H1 (cell line): ENCODE results near the gene SMDT1. TPM values are rescaled to one million over a fixed set of nuclear protein-coding genes. Genes with fewer than 3 reads are reported as not detected.

ENCODE experiments used
- BRCA1 ChIP-seq: IDR thresholded peaks from 2 replicates; pipeline ENCODE4 v1.6.1; 2012; ENCODE audit warnings: low read depth, low read length, improper control_type of control experiment
- CBX8 ChIP-seq: fragments of 300-800, 300-1000 bp; sonication (generic); IDR thresholded peaks from 2 replicates; pipeline ENCODE4 v1.7.1; 2016; ENCODE audit warnings: low read depth, low read length, borderline replicate concordance
- CREB1 ChIP-seq: IDR thresholded peaks from 2 replicates; pipeline ENCODE4 v1.6.1; 2012; ENCODE audit warnings: inconsistent platforms
- E2F6 ChIP-seq: IDR thresholded peaks from 2 replicates; pipeline ENCODE4 v1.6.1; 2012; ENCODE audit warnings: inconsistent platforms
- GTF2F1 ChIP-seq: IDR thresholded peaks from 2 replicates; pipeline ENCODE4 v1.6.1; 2012; ENCODE audit warnings: low read depth, low read length, improper control_type of control experiment, borderline replicate concordance
- HDAC2 ChIP-seq, 2 experiments: fragments of 300-600 bp in 1 of 2; sonication (generic) in 1 of 2; IDR thresholded peaks; 2 replicates each; pipeline ENCODE4 v1.6.1; 2011 to 2012; ENCODE audit warnings: low read depth in 2 of 2, low read length in 2 of 2, mild to moderate bottlenecking in 2 of 2, moderate library complexity in 2 of 2, borderline replicate concordance in 1 of 2, inconsistent platforms in 1 of 2
- HDAC6 ChIP-seq: IDR thresholded peaks from one replicate; pipeline ENCODE4 v1.7.1; 2012; ENCODE audit warnings: low read depth, mild to moderate bottlenecking, inconsistent platforms, low read length, moderate library complexity
- KDM1A ChIP-seq: fragments of 200-600, 300-600 bp; sonication (generic); IDR thresholded peaks from 2 replicates; pipeline ENCODE4 v1.7.1; 2016; ENCODE audit warnings: mild to moderate bottlenecking, low read length, borderline replicate concordance
- NANOG ChIP-seq: IDR thresholded peaks from 2 replicates; pipeline ENCODE4 v1.6.1; 2011; ENCODE audit warnings: low read length, low read depth, mild to moderate bottlenecking, inconsistent platforms; ENCODE audit not compliant: insufficient read depth, poor library complexity, severe bottlenecking
- NRF1 ChIP-seq: IDR thresholded peaks from 2 replicates; pipeline ENCODE4 v1.6.1; 2011; ENCODE audit warnings: mild to moderate bottlenecking, low read depth, low read length, improper control_type of control experiment
- PHF8 ChIP-seq: fragments of 200-600 bp; sonication (generic); conservative IDR thresholded peaks from 2 replicates; pipeline ENCODE4 v1.7.1; 2012; ENCODE audit warnings: low read depth, mild to moderate bottlenecking, inconsistent platforms, low read length, moderate library complexity
- POLR2A ChIP-seq, 2 experiments: IDR thresholded peaks; 1 replicate in 1 of 2; 2 replicates in 1 of 2; pipeline ENCODE4 v1.6.1; 2011; ENCODE audit warnings: low read depth in 2 of 2, low read length in 2 of 2, mild to moderate bottlenecking in 2 of 2; ENCODE audit errors: control extremely low read depth in 1 of 2
- POLR2AphosphoS5 ChIP-seq: IDR thresholded peaks from 2 replicates; pipeline ENCODE4 v1.6.1; 2011; ENCODE audit warnings: low read depth, low read length
- POU5F1 ChIP-seq: IDR thresholded peaks from 2 replicates; pipeline ENCODE4 v1.6.1; 2011; ENCODE audit warnings: low read depth, mild to moderate bottlenecking, low read length, moderate library complexity
- RAD21 ChIP-seq, 2 experiments: IDR thresholded peaks in 1 of 2; conservative IDR thresholded peaks in 1 of 2; 2 replicates each; pipeline ENCODE4 v1.6.1; 2011; ENCODE audit warnings: low read depth in 2 of 2, low read length in 2 of 2, improper control_type of control experiment in 1 of 2, inconsistent platforms in 1 of 2, mild to moderate bottlenecking in 1 of 2, moderate library complexity in 1 of 2
- RNF2 ChIP-seq: fragments of 200-900, 300-1000 bp; sonication (generic); IDR thresholded peaks from 2 replicates; pipeline ENCODE4 v1.7.1; 2016; ENCODE audit warnings: borderline replicate concordance, low read depth, mild to moderate bottlenecking, antibody characterized with exemption, low read length; ENCODE audit not compliant: poor library complexity, severe bottlenecking; ENCODE audit errors: missing control alignments
- SIRT6 ChIP-seq: IDR thresholded peaks from one replicate; pipeline ENCODE4 v1.7.1; 2012; ENCODE audit warnings: low read length, inconsistent platforms
- SIX5 ChIP-seq: IDR thresholded peaks from 2 replicates; pipeline ENCODE4 v1.6.1; 2011; ENCODE audit warnings: mild to moderate bottlenecking, low read depth, low read length
- SP1 ChIP-seq: IDR thresholded peaks from 2 replicates; pipeline ENCODE4 v1.6.1; 2011; ENCODE audit warnings: low read depth, low read length
- TEAD4 ChIP-seq: IDR thresholded peaks from 2 replicates; pipeline ENCODE4 v1.6.1; 2012; ENCODE audit warnings: low read depth, low read length, inconsistent platforms, mixed read lengths
- USF2 ChIP-seq: IDR thresholded peaks from 2 replicates; pipeline ENCODE4 v1.6.1; 2011; ENCODE audit warnings: low read length, improper control_type of control experiment
- ZNF274 ChIP-seq: IDR thresholded peaks from 2 replicates; pipeline ENCODE4 v1.7.0; 2012; ENCODE audit warnings: low read length, borderline replicate concordance; ENCODE audit errors: extremely low read depth
- polyA plus RNA-seq, 7 experiments: library from polyadenylated mRNA; depleted of rRNA in 3 of 7; stranded (reverse) in 5 of 7; unstranded in 2 of 7; fragments of >200 nt in 5 of 7; fragments of 200-250 nt in 2 of 7; gene quantifications; 1 replicate in 5 of 7; 2 replicates in 1 of 7; 4 replicates in 1 of 7; pipeline versions ENCODE4 v1.2.1 to v1.2.3, GENCODE V29; 2011 to 2013; ENCODE audit warnings: missing spikeins in 2 of 7, mixed read lengths in 2 of 7
- total RNA-seq: library from RNA; stranded (reverse); fragmentation: NEBNext Ultra II Directional; extraction: Animal tissue kit (Norgen Biotek cat#: 25700); gene quantifications from 2 replicates; pipeline ENCODE4 v1.2.1, GENCODE V29; 2021

SMDT1 gene
- total and polyA plus RNA-seq, 2 of the 8 experiments (the other 6 are each of a cell fraction or from before 2014, with no cell fraction given), result 34.9 to 35.6 TPM

DNA sequence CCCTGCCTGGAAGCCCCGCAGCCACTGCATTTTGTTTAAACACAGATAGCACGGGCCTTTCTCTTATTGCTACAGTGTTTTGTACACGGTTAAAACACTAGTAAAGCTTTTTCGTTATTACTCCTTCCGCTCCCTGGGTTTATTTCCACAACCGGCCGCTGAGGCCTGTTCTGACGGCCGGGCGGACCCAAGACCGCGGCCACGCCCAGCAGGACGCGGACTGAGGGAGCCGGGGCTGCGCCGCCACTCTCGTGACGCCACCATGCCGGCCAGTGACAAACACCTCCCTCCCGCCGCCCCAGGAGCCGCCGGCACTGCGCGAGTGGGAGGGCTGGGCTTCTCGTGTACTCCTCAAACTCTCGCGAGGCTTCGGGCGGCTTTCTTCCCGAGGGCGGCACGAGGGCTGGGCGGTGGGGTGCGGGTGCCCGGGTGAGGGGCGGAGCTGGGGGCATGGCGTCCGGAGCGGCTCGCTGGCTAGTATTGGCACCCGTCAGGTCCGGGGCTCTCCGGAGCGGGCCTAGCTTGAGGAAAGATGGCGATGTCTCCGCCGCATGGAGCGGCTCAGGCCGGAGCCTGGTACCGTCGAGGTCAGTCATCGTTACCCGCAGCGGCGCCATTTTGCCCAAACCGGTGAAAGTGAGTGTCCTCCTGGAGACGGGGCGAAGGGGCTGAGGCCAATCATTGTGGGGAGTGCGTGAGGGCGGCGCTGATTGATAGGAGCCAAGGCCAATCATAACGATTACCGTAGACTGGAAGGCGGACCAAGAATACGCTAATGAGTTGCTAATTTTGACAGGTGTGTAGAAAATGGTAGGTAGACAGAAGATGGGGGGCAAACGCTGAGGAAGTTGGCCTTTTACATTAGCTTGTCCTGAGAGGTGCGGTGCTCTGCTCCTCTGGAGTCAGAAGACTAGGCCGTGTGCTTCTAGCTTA lies at the start of gene SMDT1 (continued):
- TF ChIP-seq NANOG (no peak), CBX8 (no peak), POU5F1 (no peak), HDAC6 (no peak), TEAD4 (no peak), E2F6 (peak; percentile 84; the same call in 1 of the 2 replicates), POLR2AphosphoS5 (peak; percentile 88), KDM1A (no peak), PHF8 (peak; percentile 96), USF2 (no peak), RNF2 (no peak), ZNF274 (no peak), POLR2A (IDR thresholded peaks at IDR 0.05; ENCODE audit: control extremely low read depth in 1 of 2, low read depth in 2 of 2, low read length in 2 of 2) (peak; percentile 75 to 83), SP1 (peak; percentile 98), SIX5 (no peak), GTF2F1 (no peak), RAD21 (IDR thresholded peaks at IDR 0.05 in 1 of 2, conservative IDR thresholded peaks at IDR 0.05 in 1 of 2; ENCODE audit: low read depth in 2 of 2, low read length in 2 of 2) (no peak), SIRT6 (no peak), NRF1 (no peak), CREB1 (peak; percentile 79), HDAC2 (IDR thresholded peaks at IDR 0.05; ENCODE audit: borderline replicate concordance in 1 of 2, low read depth in 2 of 2, low read length in 2 of 2) (peak in 1 of 2 experiments; percentile 27; a peak in 3 of 4 replicates), BRCA1 (peak; percentile 69)
